ENCODE data around the gene HMX1. TPM values are rescaled to one million over a fixed set of nuclear protein-coding genes. Genes with fewer than 3 reads are reported as not detected.

HMX1 gene
- total RNA-seq, 4 donors from 2014 or later, result not detected

- Histone ChIP-seq H3K4me1 (no peaks in the 10 kb centered on the region), H3K27me3 (peaks cover 59% of the 10 kb centered on the region), H3K9me3 (no peaks in the 10 kb centered on the region), H3K36me3 (no peaks in the 10 kb centered on the region), H3K27ac (no peak overlapping the region), H3K4me3 (no peak overlapping the region)
- TF ChIP-seq POLR2AphosphoS5 (IDR thresholded peaks at IDR 0.05) (no peak), CTCF (IDR thresholded peaks at IDR 0.05) (no peak), POLR2A (IDR thresholded peaks at IDR 0.05) (no peak), EP300 (IDR thresholded peaks at IDR 0.05) (no peak)
- peak in 1 of 2 donors; percentile 30 for DNase-seq (ENCODE audit: low spot score in 2 of 2)
- WGBS, result 88% methylated on average over 6 of the region's 6 CpGs
These were observed 40.9 kb upstream of the HMX1 start for GRCh38 chr4:8912506-8912905.

- peak; percentile 33 to 63 for DNase-seq (ENCODE audit: low spot score in 2 of 2)
- no peak for TF ChIP-seq EP300 (IDR thresholded peaks at IDR 0.05)
- no peak for TF ChIP-seq POLR2AphosphoS5 (IDR thresholded peaks at IDR 0.05)
- TF ChIP-seq POLR2A (IDR thresholded peaks at IDR 0.05), result no peak
- no peak for TF ChIP-seq CTCF (IDR thresholded peaks at IDR 0.05)
- H3K27me3 ChIP-seq, result peaks cover 63% of the 10 kb centered on the region
- no peaks in the 10 kb centered on the region for H3K4me1 ChIP-seq
- 57% methylated on average over 3 of the region's 5 CpGs for WGBS
- no peaks in the 10 kb centered on the region for H3K9me3 ChIP-seq
- no peaks in the 10 kb centered on the region for H3K36me3 ChIP-seq
- no peak overlapping the region for H3K27ac ChIP-seq
- H3K4me3 ChIP-seq, result no peak overlapping the region
These were observed 40.4 kb upstream of the HMX1 start for GRCh38 chr4:8912089-8912455.

DNA sequence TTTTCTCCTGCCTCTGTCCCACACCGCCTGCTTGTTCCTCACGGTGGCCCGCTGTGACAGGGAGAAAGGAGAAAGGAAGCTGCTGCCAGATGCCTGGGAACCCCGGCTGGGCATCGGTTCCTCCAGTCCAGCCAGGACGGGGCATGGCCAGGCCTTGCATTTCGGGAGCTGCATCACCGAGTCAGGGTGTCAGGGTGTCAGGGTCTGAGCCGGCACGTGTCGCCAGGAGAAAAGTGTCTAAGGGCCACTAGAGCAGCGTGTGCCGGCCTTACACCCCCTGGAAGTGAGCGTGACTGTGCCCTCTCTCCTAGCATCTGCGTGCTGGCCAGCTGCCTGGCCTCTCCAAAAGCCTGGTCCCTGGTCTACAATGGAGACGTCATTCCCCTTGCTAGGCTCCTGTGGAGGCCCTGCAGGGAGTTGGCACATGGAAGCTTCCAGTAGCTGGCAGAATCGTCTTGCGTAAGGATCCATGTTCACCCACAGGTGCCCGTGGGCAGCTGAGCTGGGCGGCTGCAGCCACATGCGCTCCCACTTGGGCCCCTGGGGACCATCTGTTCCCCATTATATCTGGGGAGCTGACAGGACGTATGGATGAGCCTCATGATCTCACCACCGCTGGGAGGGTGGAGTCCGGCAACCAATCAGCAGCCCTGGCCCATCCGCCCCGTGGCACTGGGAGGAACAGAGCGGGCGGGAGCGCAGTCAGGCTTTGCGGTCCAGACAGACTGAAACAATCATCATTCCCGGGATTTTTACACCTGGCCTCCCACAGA is 39.9 kb upstream of the HMX1 start:
- no peak overlapping the region for H3K4me3 ChIP-seq
- peak; percentile 45 to 69 for DNase-seq (ENCODE audit: low spot score in 2 of 2)
- H3K4me1 ChIP-seq, result no peaks in the 10 kb centered on the region
- H3K27ac ChIP-seq, result no peak overlapping the region
- H3K9me3 ChIP-seq, result no peaks in the 10 kb centered on the region
- H3K36me3 ChIP-seq, result no peaks in the 10 kb centered on the region
- peaks cover 68% of the 10 kb centered on the region for H3K27me3 ChIP-seq
- WGBS, result 60% methylated on average over 18 of the region's 31 CpGs
- TF ChIP-seq CTCF (IDR thresholded peaks at IDR 0.05) (no peak), POLR2A (IDR thresholded peaks at IDR 0.05) (no peak), EP300 (IDR thresholded peaks at IDR 0.05) (no peak), POLR2AphosphoS5 (IDR thresholded peaks at IDR 0.05) (no peak)

GRCh38 chr4:8910822-8911315 is 39.2 kb upstream of the HMX1 start:
- peak in 1 of 2 donors; percentile 72 for DNase-seq (ENCODE audit: low spot score in 2 of 2)
- WGBS, result 70% methylated on average over 15 of the region's 15 CpGs

More at GRCh38 chr4:8910822-8911315, 39.2 kb upstream of the HMX1 start:
- H3K4me1 ChIP-seq, result no peaks in the 10 kb centered on the region
- H3K27me3 ChIP-seq, result peaks cover 68% of the 10 kb centered on the region
- H3K36me3 ChIP-seq, result no peaks in the 10 kb centered on the region
- H3K9me3 ChIP-seq, result no peaks in the 10 kb centered on the region
- H3K27ac ChIP-seq, result no peak overlapping the region
- TF ChIP-seq CTCF (IDR thresholded peaks at IDR 0.05) (no peak), POLR2AphosphoS5 (IDR thresholded peaks at IDR 0.05) (no peak)
- H3K4me3 ChIP-seq, result no peak overlapping the region
